B cell (primary cell): ENCODE measurements around the gene SLC2A11. TPM values are rescaled to one million over a fixed set of nuclear protein-coding genes. Genes with fewer than 3 reads are reported as not detected.

Experiments
- ATAC-seq: fragments of 200-7000 bp; cut with Tn5 transposase; one replicate; pipeline ENCODE4 v1.10.0; 2021; ENCODE audit warnings: low read depth, mild to moderate bottlenecking, moderate number of reproducible peaks, moderate library complexity
- CTCF ChIA-PET: fragments of 350-600 bp; sonication (Branson Sonifier 250); formaldehyde crosslinking; loops from one replicate; lab custom pipeline; 2021; ENCODE audit warnings: antibody characterized with exemption, inconsistent platforms; lab: Charles Lee
- POLR2A ChIA-PET: fragments of 350-600 bp; sonication (Branson Sonifier 250); formaldehyde crosslinking; loops from one replicate; lab custom pipeline; 2021; ENCODE audit warnings: antibody characterized with exemption; lab: Charles Lee
- DNase-seq: peaks from one replicate; pipeline ENCODE4 v3.0.0; 2013
- H2AFZ ChIP-seq: 2 replicates; pipeline ENCODE4 v1.6.1; 2012; ENCODE audit warnings: mild to moderate bottlenecking, low read depth, low read length; ENCODE audit not compliant: insufficient read depth, poor library complexity, severe bottlenecking
- H3K27ac ChIP-seq, 2 donors: 1 replicate in 1 of 2; 2 replicates in 1 of 2; pipeline ENCODE4 v1.5.1; 2012 to 2013; ENCODE audit warnings: low read length in 2 of 2, mild to moderate bottlenecking in 2 of 2, moderate library complexity in 1 of 2
- H3K27me3 ChIP-seq, 4 experiments: fragments of 200-600 bp in 1 of 4; sonication (generic) in 1 of 4; replicated peaks in 1 of 4; 1 replicate in 2 of 4; 2 replicates in 2 of 4; pipeline versions ENCODE4 v1.6.1 to v1.7.0; 2013 to 2016; ENCODE audit warnings: low read length in 3 of 4, mild to moderate bottlenecking in 2 of 4, mixed read lengths in 1 of 4, moderate library complexity in 1 of 4; ENCODE audit not compliant: insufficient read depth in 4 of 4, control insufficient read depth in 3 of 4; ENCODE audit errors: control extremely low read depth in 1 of 4
- H3K36me3 ChIP-seq, 2 experiments: replicated peaks in 1 of 2; 1 replicate in 1 of 2; 2 replicates in 1 of 2; pipeline versions ENCODE4 v1.6.1 to v1.7.1; 2013; ENCODE audit warnings: low read length in 1 of 2; ENCODE audit not compliant: insufficient read depth in 2 of 2, control insufficient read depth in 1 of 2; ENCODE audit errors: control extremely low read depth in 1 of 2, extremely low read depth in 1 of 2
- H3K4me1 ChIP-seq, 2 donors: fragments of 200-600 bp in 1 of 2; sonication (generic) in 1 of 2; 1 replicate in 1 of 2; 2 replicates in 1 of 2; pipeline versions ENCODE4 v1.5.1 to v1.6.1; 2013 to 2017; ENCODE audit warnings: low read length in 2 of 2; ENCODE audit not compliant: control insufficient read depth in 2 of 2, insufficient read depth in 2 of 2
- H3K4me2 ChIP-seq: replicated peaks from 2 replicates; pipeline ENCODE3; 2012; ENCODE audit warnings: mild to moderate bottlenecking, low read depth, low read length; ENCODE audit not compliant: poor library complexity, severe bottlenecking
- H3K4me3 ChIP-seq, 5 experiments: fragments of 200-600 bp in 1 of 5; sonication (generic) in 1 of 5; 1 replicate in 3 of 5; 2 replicates in 2 of 5; pipeline versions ENCODE4 v1.5.1 to v1.7.0; 2011 to 2016; ENCODE audit warnings: low read length in 4 of 5, mild to moderate bottlenecking in 4 of 5, low read depth in 2 of 5, control low read depth in 1 of 5, moderate library complexity in 1 of 5; ENCODE audit not compliant: insufficient read depth in 1 of 5; ENCODE audit errors: control extremely low read depth in 1 of 5, extremely low read depth in 1 of 5
- H3K79me2 ChIP-seq: fragments of 200-600 bp; sonication (generic); one replicate; pipeline ENCODE4 v1.6.0; 2016; ENCODE audit warnings: low read length; ENCODE audit not compliant: control insufficient read depth, insufficient read depth
- H3K9ac ChIP-seq: fragments of 200-600 bp; sonication (generic); 2 replicates; pipeline ENCODE4 v1.6.1; 2017; ENCODE audit warnings: mild to moderate bottlenecking, low read length, moderate library complexity
- H3K9me3 ChIP-seq, 3 donors: one replicate each; pipeline versions ENCODE4 v1.6.1 to v1.7.1; 2013; ENCODE audit warnings: low read length in 2 of 3; ENCODE audit not compliant: control insufficient read depth in 2 of 3, insufficient read depth in 1 of 3; ENCODE audit errors: control extremely low read depth in 1 of 3
- H4K20me1 ChIP-seq: 2 replicates; pipeline ENCODE4 v1.6.0; 2012; ENCODE audit warnings: mild to moderate bottlenecking, low read length; ENCODE audit not compliant: insufficient read depth, control insufficient read depth, poor library complexity, severe bottlenecking
- H3K27ac Mint-ChIP-seq: one replicate; pipeline ENCODE4 v1.8.0; 2021; ENCODE audit warnings: mixed read lengths
- H3K27me3 Mint-ChIP-seq: one replicate; pipeline ENCODE4 v1.8.0; 2021; ENCODE audit warnings: mixed read lengths
- H3K4me1 Mint-ChIP-seq: one replicate; pipeline ENCODE4 v1.8.0; 2021; ENCODE audit warnings: mixed read lengths
- H3K4me3 Mint-ChIP-seq: one replicate; pipeline ENCODE4 v1.8.0; 2021; ENCODE audit warnings: mixed read lengths
- H3K9me3 Mint-ChIP-seq: one replicate; pipeline ENCODE4 v1.8.0; 2022; ENCODE audit warnings: mixed read lengths; ENCODE audit not compliant: insufficient read depth
- CTCF ChIP-seq: fragments of 200-600 bp; IDR thresholded peaks from one replicate; pipeline ENCODE4 v1.8.0; 2022; ENCODE audit warnings: antibody characterized with exemption, mild to moderate bottlenecking
- EZH2 ChIP-seq: IDR thresholded peaks from 2 replicates; pipeline ENCODE4 v1.6.1; 2012; ENCODE audit warnings: borderline replicate concordance, low read depth, mild to moderate bottlenecking, moderate library complexity, low read length; ENCODE audit not compliant: insufficient read depth, poor library complexity, severe bottlenecking
- WGBS: methylation state at CpG from one replicate; pipeline ENCODE4 v1.1.5; 2013; ENCODE audit warnings: missing lambda C conversion rate; ENCODE audit not compliant: insufficient coverage; 5-methylcytosine and 5-hydroxymethylcytosine counted together
- intact Hi-C: fragments of 100-400 bp; cut with micrococcal nuclease; formaldehyde crosslinking; loops from one replicate; pipeline ENCODE4 v1.10.0; 2022
- polyA plus RNA-seq: library from polyadenylated mRNA; depleted of rRNA; stranded (reverse); fragments of >200 nt; gene quantifications from 2 replicates; pipeline ENCODE4 v1.2.3, GENCODE V29; 2012
- total RNA-seq, 2 donors: library from RNA; stranded (reverse); fragments of 120-200 nt in 1 of 2; gene quantifications; 1 replicate in 1 of 2; 2 replicates in 1 of 2; pipeline versions ENCODE4 v1.2.3 to v1.2.4, GENCODE V29; 2013 to 2022

Gene SLC2A11
- total and polyA plus RNA-seq, 2 donors (not counting 1 experiment from before 2014, with no cell fraction given), result 38.6 to 54.3 TPM

GRCh38 chr22:23875801-23876200, 18.1 kb downstream of the SLC2A11 start:
- H3K4me2 ChIP-seq, result no peak overlapping the region
- ATAC-seq, result no peak
- H3K4me1 Mint-ChIP-seq, result no peaks in the 10 kb centered on the region
- H3K27me3 Mint-ChIP-seq, result no peaks in the 10 kb centered on the region
- no peak overlapping the region for H2AFZ ChIP-seq
- H3K27ac Mint-ChIP-seq, result no peak overlapping the region
- H3K4me3 ChIP-seq, result no peak overlapping the region
- TF ChIP-seq EZH2, result no peak
- no peak for TF ChIP-seq CTCF
- no peaks in the 10 kb centered on the region for H3K9me3 ChIP-seq
- DNase-seq, result no peak
- ChIA-PET POLR2A (no interaction called here), CTCF (interaction anchor here (1.4 kb wide), 1 partner anchor 10 kb away, joined by 3 read pairs; no protein-coding TSS in a partner anchor)
- no peaks in the 10 kb centered on the region for H4K20me1 ChIP-seq
- intact Hi-C loops, result no loop called here
- H3K4me3 Mint-ChIP-seq, result no peak overlapping the region
- no peak overlapping the region for H3K27ac ChIP-seq
- no peaks in the 10 kb centered on the region for H3K79me2 ChIP-seq
- 95% methylated on average over 2 of the region's 2 CpGs for WGBS
- H3K36me3 ChIP-seq, result peaks cover 0 to 39% of the 10 kb centered on the region in 2 experiments
- no peaks in the 10 kb centered on the region for H3K9me3 Mint-ChIP-seq
- H3K4me1 ChIP-seq, result no peaks in the 10 kb centered on the region
- no peak overlapping the region for H3K9ac ChIP-seq
- no peaks in the 10 kb centered on the region for H3K27me3 ChIP-seq

GRCh38 chr22:23877566-23877965, 19.9 kb downstream of the SLC2A11 start:
- Histone ChIP-seq H3K4me2 (no peak overlapping the region), H3K27me3 (no peaks in the 10 kb centered on the region), H4K20me1 (no peaks in the 10 kb centered on the region), H2AFZ (no peak overlapping the region), H3K4me3 (no peak overlapping the region), H3K4me1 (no peaks in the 10 kb centered on the region), H3K79me2 (no peaks in the 10 kb centered on the region), H3K9me3 (no peaks in the 10 kb centered on the region), H3K27ac (no peak overlapping the region), H3K9ac (no peak overlapping the region), H3K36me3 (peaks cover 0 to 40% of the 10 kb centered on the region in 2 experiments)
- CTCF ChIA-PET, result no interaction called here
- DNase-seq (no peak), ATAC-seq (no peak)
- WGBS, result 97% methylated on average over 8 of the region's 8 CpGs
- no peaks in the 10 kb centered on the region for H3K4me1 Mint-ChIP-seq
- H3K27me3 Mint-ChIP-seq, result no peaks in the 10 kb centered on the region
- TF ChIP-seq CTCF (no peak), EZH2 (no peak)
- intact Hi-C loops, result no loop called here
- POLR2A ChIA-PET, result no interaction called here
- H3K4me3 Mint-ChIP-seq, result no peak overlapping the region
- H3K27ac Mint-ChIP-seq, result no peak overlapping the region
- no peaks in the 10 kb centered on the region for H3K9me3 Mint-ChIP-seq
